Measurements from ENCODE around the gene RAD51B. TPM values are rescaled to one million over a fixed set of nuclear protein-coding genes. Genes with fewer than 3 reads are reported as not detected.

Gene RAD51B
- total and polyA plus RNA-seq, 9 of the 15 experiments (the other 6 are each of a cell fraction or from before 2014, with no cell fraction given): 8.5 to 17.3 (median 11.3) TPM

DNA sequence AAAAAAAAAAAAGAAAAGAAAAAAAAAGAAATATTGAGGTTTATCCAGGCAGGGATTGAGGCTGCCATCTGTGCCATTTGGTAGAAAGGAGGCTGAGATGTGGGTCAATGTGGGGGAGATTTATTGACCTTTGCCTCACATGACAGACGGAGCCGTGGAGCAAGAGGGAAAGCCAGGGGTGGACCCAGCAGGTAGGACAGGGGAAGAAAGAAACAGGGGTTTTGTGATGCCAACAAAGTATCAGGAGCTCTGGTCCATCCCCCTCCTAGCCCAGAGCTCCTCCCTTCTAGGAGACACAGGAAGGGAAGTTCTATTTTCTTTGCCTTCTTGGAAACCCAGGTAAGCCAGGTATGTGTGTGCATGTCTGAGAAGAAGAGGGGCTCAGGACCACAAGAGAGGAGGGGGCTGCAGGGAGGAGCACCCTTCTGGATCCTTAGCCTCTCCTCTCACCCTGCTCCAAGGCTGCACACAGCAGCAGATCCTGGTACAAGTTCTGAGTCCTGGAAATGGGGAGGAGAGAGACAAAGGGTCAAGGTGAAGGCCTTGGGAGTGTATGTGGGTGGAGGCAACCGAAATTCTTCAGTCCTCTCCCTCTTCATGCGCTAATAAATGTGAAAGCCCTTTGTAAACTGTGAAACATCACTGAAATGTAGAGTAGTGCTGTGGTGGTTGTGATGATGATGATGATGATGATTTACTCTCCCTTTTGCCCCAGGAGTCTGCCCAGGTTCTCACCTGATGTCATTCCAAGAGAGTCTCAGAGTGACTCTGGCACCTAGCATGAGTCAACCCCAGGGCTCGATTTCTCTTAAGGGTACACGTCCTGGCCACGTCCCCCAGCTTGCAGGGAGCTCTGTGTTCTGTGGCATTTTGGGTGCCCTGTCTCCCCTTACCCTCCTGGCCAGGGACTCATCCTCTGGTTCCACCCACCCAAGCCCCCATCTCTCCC, 947.0 kb downstream of the RAD51B start:
- no peak for FAIRE-seq
- H3K79me2 ChIP-seq (ENCODE audit: control insufficient read depth, insufficient read depth, low read length): no peaks in the 10 kb centered on the region
- 39% methylated on average over 7 of the region's 7 CpGs for WGBS (ENCODE audit: insufficient coverage, low coverage, missing lambda C conversion rate)
- TF ChIP-seq PRMT5 (CRISPR knock-in tag; IDR thresholded peaks at IDR 0.05) (no peak), HOXB6 (CRISPR knock-in tag; IDR thresholded peaks at IDR 0.05; ENCODE audit: borderline replicate concordance) (no peak), ZNF695 (CRISPR knock-in tag; IDR thresholded peaks at IDR 0.05) (no peak), ZNF354B (CRISPR knock-in tag; IDR thresholded peaks at IDR 0.05) (no peak), ZFP36 (IDR thresholded peaks at IDR 0.05; ENCODE audit: low read depth, low read length, partially characterized antibody) (no peak), GABPB1 (CRISPR knock-in tag; IDR thresholded peaks at IDR 0.05) (no peak), ZNF79 (CRISPR knock-in tag; IDR thresholded peaks at IDR 0.05; ENCODE audit: low read depth) (no peak), TRIM24 (IDR thresholded peaks at IDR 0.05) (no peak), ZNF507 (tag; conservative IDR thresholded peaks at IDR 0.05) (no peak), TCF3 (CRISPR knock-in tag; IDR thresholded peaks at IDR 0.05) (no peak), ARID3A (IDR thresholded peaks at IDR 0.05; ENCODE audit: borderline replicate concordance, low read depth, low read length) (no peak)
- TF ChIP-seq, protein P1, sequence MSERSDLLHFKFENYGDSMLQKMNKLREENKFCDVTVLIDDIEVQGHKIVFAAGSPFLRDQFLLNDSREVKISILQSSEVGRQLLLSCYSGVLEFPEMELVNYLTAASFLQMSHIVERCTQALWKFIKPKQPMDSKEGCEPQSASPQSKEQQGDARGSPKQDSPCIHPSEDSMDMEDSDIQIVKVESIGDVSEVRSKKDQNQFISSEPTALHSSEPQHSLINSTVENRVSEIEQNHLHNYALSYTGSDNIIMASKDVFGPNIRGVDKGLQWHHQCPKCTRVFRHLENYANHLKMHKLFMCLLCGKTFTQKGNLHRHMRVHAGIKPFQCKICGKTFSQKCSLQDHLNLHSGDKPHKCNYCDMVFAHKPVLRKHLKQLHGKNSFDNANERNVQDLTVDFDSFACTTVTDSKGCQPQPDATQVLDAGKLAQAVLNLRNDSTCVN (CRISPR knock-in tag; IDR thresholded peaks at IDR 0.05): no peak
- TF ChIP-seq, protein P2, sequence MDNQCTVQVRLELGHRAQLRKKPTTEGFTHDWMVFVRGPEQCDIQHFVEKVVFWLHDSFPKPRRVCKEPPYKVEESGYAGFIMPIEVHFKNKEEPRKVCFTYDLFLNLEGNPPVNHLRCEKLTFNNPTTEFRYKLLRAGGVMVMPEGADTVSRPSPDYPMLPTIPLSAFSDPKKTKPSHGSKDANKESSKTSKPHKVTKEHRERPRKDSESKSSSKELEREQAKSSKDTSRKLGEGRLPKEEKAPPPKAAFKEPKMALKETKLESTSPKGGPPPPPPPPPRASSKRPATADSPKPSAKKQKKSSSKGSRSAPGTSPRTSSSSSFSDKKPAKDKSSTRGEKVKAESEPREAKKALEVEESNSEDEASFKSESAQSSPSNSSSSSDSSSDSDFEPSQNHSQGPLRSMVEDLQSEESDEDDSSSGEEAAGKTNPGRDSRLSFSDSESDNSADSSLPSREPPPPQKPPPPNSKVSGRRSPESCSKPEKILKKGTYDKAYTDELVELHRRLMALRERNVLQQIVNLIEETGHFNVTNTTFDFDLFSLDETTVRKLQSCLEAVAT (IDR thresholded peaks at IDR 0.05): no peak
- TF ChIP-seq, protein P3, sequence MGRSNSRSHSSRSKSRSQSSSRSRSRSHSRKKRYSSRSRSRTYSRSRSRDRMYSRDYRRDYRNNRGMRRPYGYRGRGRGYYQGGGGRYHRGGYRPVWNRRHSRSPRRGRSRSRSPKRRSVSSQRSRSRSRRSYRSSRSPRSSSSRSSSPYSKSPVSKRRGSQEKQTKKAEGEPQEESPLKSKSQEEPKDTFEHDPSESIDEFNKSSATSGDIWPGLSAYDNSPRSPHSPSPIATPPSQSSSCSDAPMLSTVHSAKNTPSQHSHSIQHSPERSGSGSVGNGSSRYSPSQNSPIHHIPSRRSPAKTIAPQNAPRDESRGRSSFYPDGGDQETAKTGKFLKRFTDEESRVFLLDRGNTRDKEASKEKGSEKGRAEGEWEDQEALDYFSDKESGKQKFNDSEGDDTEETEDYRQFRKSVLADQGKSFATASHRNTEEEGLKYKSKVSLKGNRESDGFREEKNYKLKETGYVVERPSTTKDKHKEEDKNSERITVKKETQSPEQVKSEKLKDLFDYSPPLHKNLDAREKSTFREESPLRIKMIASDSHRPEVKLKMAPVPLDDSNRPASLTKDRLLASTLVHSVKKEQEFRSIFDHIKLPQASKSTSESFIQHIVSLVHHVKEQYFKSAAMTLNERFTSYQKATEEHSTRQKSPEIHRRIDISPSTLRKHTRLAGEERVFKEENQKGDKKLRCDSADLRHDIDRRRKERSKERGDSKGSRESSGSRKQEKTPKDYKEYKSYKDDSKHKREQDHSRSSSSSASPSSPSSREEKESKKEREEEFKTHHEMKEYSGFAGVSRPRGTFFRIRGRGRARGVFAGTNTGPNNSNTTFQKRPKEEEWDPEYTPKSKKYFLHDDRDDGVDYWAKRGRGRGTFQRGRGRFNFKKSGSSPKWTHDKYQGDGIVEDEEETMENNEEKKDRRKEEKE (IDR thresholded peaks at IDR 0.05; ENCODE audit: borderline replicate concordance in 1 of 2, control insufficient read depth in 1 of 2, low read depth in 2 of 2, low read length in 1 of 2): no peak

More for the DNA sequence above, 947.0 kb downstream of the RAD51B start:
- intact Hi-C loops (cut with micrococcal nuclease): no loop called here
- no peak overlapping the region for H3K9ac ChIP-seq (ENCODE audit: insufficient read depth in 1 of 2, low read depth in 2 of 2, low read length in 2 of 2)
- no peak overlapping the region for H2AFZ ChIP-seq (ENCODE audit: low read depth, low read length)
- CTCF ChIA-PET (ENCODE audit: low intra/inter-chr PET ratio): no interaction called here
- in situ Hi-C loops (cut with MboI): no loop called here
- DNase-seq (ENCODE audit: extremely low read depth in 1 of 4, low spot score in 3 of 4) (no peak), ATAC-seq (no peak)
- POLR2A ChIA-PET: interaction anchor here (0.6 kb wide), 1 partner anchor 21 kb away, joined by 3 read pairs; no protein-coding TSS in a partner anchor
- H3K4me3 ChIP-seq: no peak overlapping the region
- H3K9me1 ChIP-seq (ENCODE audit: control insufficient read depth, insufficient read depth, low read length): no peaks in the 10 kb centered on the region
- H3K36me3 ChIP-seq (ENCODE audit: control insufficient read depth, insufficient read depth, low read length): no peaks in the 10 kb centered on the region
- H3K4me2 ChIP-seq (ENCODE audit: insufficient read depth, low read length): no peak overlapping the region
- H3K27me3 ChIP-seq (ENCODE audit: control insufficient read depth in 2 of 2, insufficient read depth in 2 of 2, low read length in 2 of 2): no peaks in the 10 kb centered on the region
- no TSS peak for BruUV-seq (replicated peaks)
- H3K27ac ChIP-seq (ENCODE audit: extremely low read depth, low read depth, low read length): no peak overlapping the region
- peaks cover 16 to 22% of the 10 kb centered on the region in 2 experiments for H3K4me1 ChIP-seq (replicated peaks in 1 of 2; ENCODE audit: control insufficient read depth in 2 of 2, insufficient read depth in 2 of 2, low read length in 2 of 2)
- no peaks in the 10 kb centered on the region for H4K20me1 ChIP-seq (replicated peaks; ENCODE audit: control insufficient read depth, insufficient read depth, low read length)
- no peaks in the 10 kb centered on the region for H3K9me3 ChIP-seq (replicated peaks; ENCODE audit: control insufficient read depth, insufficient read depth, low read depth, low read length)

All from K562 (cell line).